ENCODE measurements around the gene SLC2A11. TPM values are rescaled to one million over a fixed set of nuclear protein-coding genes. Genes with fewer than 3 reads are reported as not detected.

The SLC2A11 gene
- polyA plus RNA-seq, 2 of the 4 experiments (the other 2 are of a cell fraction), result 5.6 to 12.4 TPM

DNA sequence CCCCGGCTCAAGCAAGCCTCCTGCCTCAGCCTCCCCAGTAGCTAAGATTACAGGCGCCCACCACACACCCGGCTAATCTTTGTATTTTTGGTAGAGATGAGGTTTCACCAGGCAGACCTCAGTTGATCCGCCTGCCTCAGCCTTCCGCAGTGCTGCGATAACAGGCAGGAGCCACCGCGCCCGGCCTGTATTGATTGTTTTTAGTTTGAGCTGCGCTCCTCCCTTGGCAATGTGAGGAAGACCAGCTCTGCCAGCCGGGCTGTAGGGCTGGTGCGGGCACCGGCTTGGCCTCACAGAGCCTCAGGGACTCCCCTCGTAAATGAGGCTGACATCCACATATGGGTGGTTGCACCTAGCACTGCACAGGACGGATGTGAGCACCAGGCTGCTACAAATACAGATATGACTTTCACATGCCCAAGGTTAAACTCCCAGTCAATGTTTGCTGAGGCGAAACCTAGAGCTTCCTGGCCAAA lies 7.5 kb upstream of the SLC2A11 start:
- H3K4me1 ChIP-seq, result no peaks in the 10 kb centered on the region
- ChIA-PET POLR2A (interaction anchor here (0.9 to 1.0 kb wide), 2 partner anchors 8 to 83 kb away, joined by 3 read pairs; partner anchors contain the start of gene SLC2A11), CTCF (interaction anchor here (0.7 to 8.7 kb wide), 53 partner anchors 8 to 458 kb away, joined by 3 to 175 read pairs (median 4); partner anchors contain the start of genes C22orf15, CHCHD10, DERL3 and MMP11)
- TF ChIP-seq ZNF302 (CRISPR knock-in tag; IDR thresholded peaks at IDR 0.05) (no peak), KDM5A (IDR thresholded peaks at IDR 0.05) (no peak), ESRRA (IDR thresholded peaks at IDR 0.05; ENCODE audit: borderline replicate concordance, low read length) (no peak), EHF (CRISPR knock-in tag; IDR thresholded peaks at IDR 0.05) (no peak), NFE2L2 (conservative IDR thresholded peaks at IDR 0.05; ENCODE audit: low read length) (no peak), RNF2 (IDR thresholded peaks at IDR 0.05; ENCODE audit: borderline replicate concordance, low read depth) (no peak)
- TF ChIP-seq, protein P1, sequence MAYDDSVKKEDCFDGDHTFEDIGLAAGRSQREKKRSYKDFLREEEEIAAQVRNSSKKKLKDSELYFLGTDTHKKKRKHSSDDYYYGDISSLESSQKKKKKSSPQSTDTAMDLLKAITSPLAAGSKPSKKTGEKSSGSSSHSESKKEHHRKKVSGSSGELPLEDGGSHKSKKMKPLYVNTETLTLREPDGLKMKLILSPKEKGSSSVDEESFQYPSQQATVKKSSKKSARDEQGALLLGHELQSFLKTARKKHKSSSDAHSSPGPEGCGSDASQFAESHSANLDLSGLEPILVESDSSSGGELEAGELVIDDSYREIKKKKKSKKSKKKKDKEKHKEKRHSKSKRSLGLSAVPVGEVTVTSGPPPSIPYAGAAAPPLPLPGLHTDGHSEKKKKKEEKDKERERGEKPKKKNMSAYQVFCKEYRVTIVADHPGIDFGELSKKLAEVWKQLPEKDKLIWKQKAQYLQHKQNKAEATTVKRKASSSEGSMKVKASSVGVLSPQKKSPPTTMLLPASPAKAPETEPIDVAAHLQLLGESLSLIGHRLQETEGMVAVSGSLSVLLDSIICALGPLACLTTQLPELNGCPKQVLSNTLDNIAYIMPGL (CRISPR knock-in tag; IDR thresholded peaks at IDR 0.05; ENCODE audit: borderline replicate concordance), result no peak
- no peak for DNase-seq (ENCODE audit: low read depth in 1 of 2, low spot score in 1 of 2)
- no peak for ATAC-seq
- FAIRE-seq, result no peak
- WGBS (ENCODE audit: missing lambda C conversion rate), result 32% methylated on average over 7 of the region's 16 CpGs
- no peak overlapping the region for H3K27ac ChIP-seq
- H3K4me3 ChIP-seq, result no peak overlapping the region
- H3K9me3 ChIP-seq, result no peaks in the 10 kb centered on the region
- peak overlapping the region; percentile 91 for H3K4me2 ChIP-seq

GRCh38 chr22:23856721-23857605 lies 712 bp upstream of the SLC2A11 start:
- WGBS (ENCODE audit: missing lambda C conversion rate), result 40% methylated on average over 33 of the region's 58 CpGs
- ATAC-seq (peak; percentile 67 to 75), FAIRE-seq (no peak), DNase-seq (ENCODE audit: low read depth in 1 of 2, low spot score in 1 of 2) (peak in 1 of 2 experiments; percentile 28)
- CTCF ChIA-PET, result interaction anchor here (0.6 to 3.1 kb wide), 5 partner anchors 7 to 47 kb away, joined by 3 to 27 read pairs (median 3); partner anchors contain the start of gene MIF
- Histone ChIP-seq H3K27ac (peak overlapping the region; percentile 81 to 90), H3K4me2 (peak overlapping the region; percentile 93), H3K4me3 (peak overlapping the region; percentile 58), H3K9me3 (no peaks in the 10 kb centered on the region), H3K4me1 (peaks cover 9% of the 10 kb centered on the region; the same call in 1 of the 3 replicates)
- TF ChIP-seq BHLHE40 (IDR thresholded peaks at IDR 0.05; ENCODE audit: low read depth, low read length) (no peak), NFE2L2 (conservative IDR thresholded peaks at IDR 0.05; ENCODE audit: low read length) (no peak), NR3C1 (IDR thresholded peaks at IDR 0.05) (no peak), REST (IDR thresholded peaks at IDR 0.05) (no peak), ESRRA (IDR thresholded peaks at IDR 0.05; ENCODE audit: borderline replicate concordance, low read length) (no peak), PBX3 (IDR thresholded peaks at IDR 0.05) (no peak), MYC (IDR thresholded peaks at IDR 0.05; ENCODE audit: borderline replicate concordance, low read length) (no peak), MAZ (IDR thresholded peaks at IDR 0.05; ENCODE audit: borderline replicate concordance, low read depth, low read length) (no peak), JUN (IDR thresholded peaks at IDR 0.05) (no peak), TP53 (CRISPR knock-in tag; IDR thresholded peaks at IDR 0.05) (no peak), EHF (CRISPR knock-in tag; IDR thresholded peaks at IDR 0.05) (no peak), PHF8 (IDR thresholded peaks at IDR 0.05; ENCODE audit: borderline replicate concordance, low read depth) (no peak), CBX2 (IDR thresholded peaks at IDR 0.05; ENCODE audit: borderline replicate concordance, low read depth) (no peak), USF2 (IDR thresholded peaks at IDR 0.05) (no peak)
- POLR2A ChIA-PET, result interaction anchor here (0.6 to 1.2 kb wide), 11 partner anchors 12 to 1750 kb away, joined by 3 to 25 read pairs (median 6); partner anchors contain the start of genes CHCHD10 and MIF

All from A549 (cell line).